WTC11 (cell line): ENCODE measurements around the gene PGAP3.

Experiments
- NR1H2 ChIP-seq: sonication (generic); formaldehyde crosslinking; IDR thresholded peaks from 2 replicates; pipeline ENCODE4 v1.9.0; 2021; ENCODE audit warnings: mild to moderate bottlenecking, moderate library complexity, missing genetic modification reagents
- TF ChIP-seq, protein P1 (sequence below): sonication (generic); formaldehyde crosslinking; IDR thresholded peaks from 2 replicates; pipeline ENCODE4 v1.8.0; 2022; ENCODE audit warnings: mild to moderate bottlenecking, missing genetic modification reagents
- TF ChIP-seq, protein P2 (sequence below): fragments of 200-600 bp; IDR thresholded peaks from 2 replicates; pipeline ENCODE4 v1.8.0; 2022; ENCODE audit warnings: antibody characterized with exemption

DNA sequence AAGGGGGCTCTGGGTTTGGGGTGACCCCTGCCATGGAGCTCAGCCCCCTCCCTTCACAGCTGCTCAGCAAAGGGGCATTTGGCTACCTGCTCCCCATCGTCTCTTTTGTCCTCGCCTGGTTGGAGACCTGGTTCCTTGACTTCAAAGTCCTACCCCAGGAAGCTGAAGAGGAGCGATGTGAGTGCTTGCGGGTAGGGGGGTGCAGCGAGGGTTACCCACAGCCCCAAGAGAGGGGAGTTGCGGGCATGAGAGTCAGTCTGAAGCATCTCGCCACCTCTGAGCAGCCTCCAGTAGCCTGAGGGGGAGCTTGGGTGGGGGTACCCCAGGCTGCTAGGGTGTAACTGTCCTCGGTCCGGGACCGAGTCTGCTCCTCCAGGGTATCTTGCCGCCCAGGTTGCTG is 29.5 kb downstream of the PGAP3 start:
- TF ChIP-seq, protein P1, sequence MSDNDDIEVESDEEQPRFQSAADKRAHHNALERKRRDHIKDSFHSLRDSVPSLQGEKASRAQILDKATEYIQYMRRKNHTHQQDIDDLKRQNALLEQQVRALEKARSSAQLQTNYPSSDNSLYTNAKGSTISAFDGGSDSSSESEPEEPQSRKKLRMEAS: no peak
- TF ChIP-seq, protein P2, sequence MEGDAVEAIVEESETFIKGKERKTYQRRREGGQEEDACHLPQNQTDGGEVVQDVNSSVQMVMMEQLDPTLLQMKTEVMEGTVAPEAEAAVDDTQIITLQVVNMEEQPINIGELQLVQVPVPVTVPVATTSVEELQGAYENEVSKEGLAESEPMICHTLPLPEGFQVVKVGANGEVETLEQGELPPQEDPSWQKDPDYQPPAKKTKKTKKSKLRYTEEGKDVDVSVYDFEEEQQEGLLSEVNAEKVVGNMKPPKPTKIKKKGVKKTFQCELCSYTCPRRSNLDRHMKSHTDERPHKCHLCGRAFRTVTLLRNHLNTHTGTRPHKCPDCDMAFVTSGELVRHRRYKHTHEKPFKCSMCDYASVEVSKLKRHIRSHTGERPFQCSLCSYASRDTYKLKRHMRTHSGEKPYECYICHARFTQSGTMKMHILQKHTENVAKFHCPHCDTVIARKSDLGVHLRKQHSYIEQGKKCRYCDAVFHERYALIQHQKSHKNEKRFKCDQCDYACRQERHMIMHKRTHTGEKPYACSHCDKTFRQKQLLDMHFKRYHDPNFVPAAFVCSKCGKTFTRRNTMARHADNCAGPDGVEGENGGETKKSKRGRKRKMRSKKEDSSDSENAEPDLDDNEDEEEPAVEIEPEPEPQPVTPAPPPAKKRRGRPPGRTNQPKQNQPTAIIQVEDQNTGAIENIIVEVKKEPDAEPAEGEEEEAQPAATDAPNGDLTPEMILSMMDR: no peak
- TF ChIP-seq NR1H2 (CRISPR knock-in tag): no peak
